Astrocyte (in vitro differentiated cells and primary cell): ENCODE measurements around the gene NPAS3. TPM values are rescaled to one million over a fixed set of nuclear protein-coding genes. Genes with fewer than 3 reads are reported as not detected.

ENCODE experiments used
- DNase-seq: peaks from one replicate; pipeline ENCODE4 v3.0.0-alpha.2; 2010; ENCODE audit warnings: low read depth
- FAIRE-seq: peaks from 2 replicates; lab custom pipeline; 2011; peaks lifted over from hg19 to GRCh38; lab: Jason Lieb, UNC
- H2AFZ ChIP-seq: 2 replicates; pipeline ENCODE4 v1.6.0; 2012; ENCODE audit warnings: low read depth, low read length, inconsistent platforms
- H3K27ac ChIP-seq: 2 replicates; pipeline ENCODE4 v1.5.1; 2011; ENCODE audit warnings: low read depth, low read length, inconsistent platforms
- H3K27me3 ChIP-seq: 2 replicates; pipeline ENCODE4 v1.6.0; 2011; ENCODE audit warnings: low read length, inconsistent platforms; ENCODE audit not compliant: insufficient read depth
- H3K36me3 ChIP-seq: 2 replicates; pipeline ENCODE4 v1.5.1; 2011; ENCODE audit warnings: low read length, inconsistent platforms; ENCODE audit not compliant: insufficient read depth
- H3K4me1 ChIP-seq: 2 replicates; pipeline ENCODE4 v1.5.1; 2011; ENCODE audit warnings: low read length, inconsistent platforms; ENCODE audit not compliant: insufficient read depth
- H3K4me2 ChIP-seq: 2 replicates; pipeline ENCODE4 v1.6.0; 2012; ENCODE audit warnings: low read length, inconsistent platforms
- H3K4me3 ChIP-seq: 2 replicates; pipeline ENCODE4 v1.5.1; 2011; ENCODE audit warnings: low read depth, mild to moderate bottlenecking, low read length, inconsistent platforms; ENCODE audit not compliant: insufficient read depth
- H3K79me2 ChIP-seq: 2 replicates; pipeline ENCODE4 v1.6.0; 2012; ENCODE audit warnings: mild to moderate bottlenecking, low read length, inconsistent platforms; ENCODE audit not compliant: insufficient read depth
- H3K9ac ChIP-seq: 2 replicates; pipeline ENCODE4 v1.6.0; 2012; ENCODE audit warnings: mild to moderate bottlenecking, low read length, inconsistent platforms
- H3K9me3 ChIP-seq: 2 replicates; pipeline ENCODE4 v1.5.1; 2012; ENCODE audit warnings: low read depth, mild to moderate bottlenecking, low read length, inconsistent platforms; ENCODE audit not compliant: insufficient read depth
- H4K20me1 ChIP-seq: 2 replicates; pipeline ENCODE4 v1.6.0; 2012; ENCODE audit warnings: low read length, inconsistent platforms; ENCODE audit not compliant: insufficient read depth
- H3K27ac Mint-ChIP-seq: one replicate; pipeline ENCODE4 v1.8.0; 2021; ENCODE audit warnings: mild to moderate bottlenecking, mixed read lengths; ENCODE audit not compliant: unreplicated experiment
- H3K27me3 Mint-ChIP-seq: one replicate; pipeline ENCODE4 v1.8.0; 2021; ENCODE audit warnings: low read depth, mixed read lengths; ENCODE audit not compliant: unreplicated experiment
- H3K36me3 Mint-ChIP-seq: one replicate; pipeline ENCODE4 v1.8.0; 2021; ENCODE audit warnings: low read depth, mixed read lengths; ENCODE audit not compliant: unreplicated experiment
- H3K4me1 Mint-ChIP-seq: one replicate; pipeline ENCODE4 v1.8.0; 2021; ENCODE audit warnings: low read depth, mixed read lengths; ENCODE audit not compliant: unreplicated experiment
- H3K4me3 Mint-ChIP-seq: one replicate; pipeline ENCODE4 v1.8.0; 2021; ENCODE audit warnings: mild to moderate bottlenecking, moderate library complexity, mixed read lengths; ENCODE audit not compliant: unreplicated experiment
- H3K9me3 Mint-ChIP-seq: one replicate; pipeline ENCODE4 v1.8.0; 2021; ENCODE audit warnings: mild to moderate bottlenecking, mixed read lengths; ENCODE audit not compliant: unreplicated experiment
- EZH2 ChIP-seq: IDR thresholded peaks from 2 replicates; pipeline ENCODE4 v1.6.1; 2012; ENCODE audit warnings: mild to moderate bottlenecking, low read length, inconsistent platforms; ENCODE audit not compliant: insufficient read depth
- total RNA-seq: library from RNA; stranded (reverse); gene quantifications from 2 replicates; pipeline ENCODE4 v1.2.1, GENCODE V29; 2021
- TF ChIP-seq, protein P1 (sequence below): IDR thresholded peaks from 2 replicates; pipeline ENCODE4 v1.5.1; 2011; ENCODE audit warnings: low read depth, mild to moderate bottlenecking, inconsistent platforms, low read length, moderate library complexity; ENCODE audit not compliant: insufficient read depth

The NPAS3 gene
- total RNA-seq, 1 donor from 2014 or later: 2.6 TPM

DNA sequence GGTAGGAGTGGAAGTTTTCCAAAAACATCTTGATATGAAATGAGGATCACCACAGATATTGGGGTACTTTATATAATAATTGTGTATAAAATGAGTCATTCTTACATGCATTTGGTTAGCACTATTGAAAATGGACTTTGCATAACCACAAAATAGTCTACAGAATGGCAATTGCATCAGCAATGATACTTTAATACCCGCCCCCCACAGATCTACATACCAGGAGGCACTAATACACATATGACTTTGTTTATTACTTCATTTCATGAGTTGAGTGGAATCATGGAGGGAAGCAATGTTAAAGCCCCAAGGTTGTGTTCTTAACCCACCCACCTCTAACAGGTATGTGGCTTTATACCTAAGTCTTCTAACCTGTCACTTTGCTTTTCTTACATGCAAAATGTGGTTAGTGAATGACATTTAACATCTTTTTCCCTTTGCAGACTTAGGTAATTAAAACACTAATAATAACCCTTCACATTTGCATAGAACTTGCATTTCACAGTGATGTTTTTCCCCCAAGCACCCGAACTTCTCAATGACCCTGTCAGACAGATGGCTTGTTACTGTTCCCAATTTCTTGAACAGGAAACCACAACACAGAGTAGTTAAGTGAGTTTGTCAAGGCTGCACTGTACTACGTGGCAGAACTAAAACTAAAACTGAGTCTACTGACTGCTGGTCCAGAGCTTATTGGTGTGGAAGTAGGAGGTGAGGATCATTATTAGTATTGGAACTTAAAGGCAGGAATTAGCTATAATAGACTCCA, 101.9 kb downstream of the NPAS3 start:
- no peak overlapping the region for H3K27ac ChIP-seq
- no peaks in the 10 kb centered on the region for H4K20me1 ChIP-seq
- no peaks in the 10 kb centered on the region for H3K36me3 ChIP-seq
- H3K9ac ChIP-seq: no peak overlapping the region
- H2AFZ ChIP-seq: no peak overlapping the region
- Mint-ChIP-seq H3K36me3 (no peaks in the 10 kb centered on the region), H3K9me3 (peaks cover 4% of the 10 kb centered on the region), H3K4me1 (no peaks in the 10 kb centered on the region), H3K27ac (no peak overlapping the region), H3K4me3 (no peak overlapping the region), H3K27me3 (no peaks in the 10 kb centered on the region)
- no peak for FAIRE-seq
- no peaks in the 10 kb centered on the region for H3K4me1 ChIP-seq
- H3K27me3 ChIP-seq: no peaks in the 10 kb centered on the region
- H3K79me2 ChIP-seq: no peaks in the 10 kb centered on the region
- TF ChIP-seq EZH2: no peak
- TF ChIP-seq, protein P1, sequence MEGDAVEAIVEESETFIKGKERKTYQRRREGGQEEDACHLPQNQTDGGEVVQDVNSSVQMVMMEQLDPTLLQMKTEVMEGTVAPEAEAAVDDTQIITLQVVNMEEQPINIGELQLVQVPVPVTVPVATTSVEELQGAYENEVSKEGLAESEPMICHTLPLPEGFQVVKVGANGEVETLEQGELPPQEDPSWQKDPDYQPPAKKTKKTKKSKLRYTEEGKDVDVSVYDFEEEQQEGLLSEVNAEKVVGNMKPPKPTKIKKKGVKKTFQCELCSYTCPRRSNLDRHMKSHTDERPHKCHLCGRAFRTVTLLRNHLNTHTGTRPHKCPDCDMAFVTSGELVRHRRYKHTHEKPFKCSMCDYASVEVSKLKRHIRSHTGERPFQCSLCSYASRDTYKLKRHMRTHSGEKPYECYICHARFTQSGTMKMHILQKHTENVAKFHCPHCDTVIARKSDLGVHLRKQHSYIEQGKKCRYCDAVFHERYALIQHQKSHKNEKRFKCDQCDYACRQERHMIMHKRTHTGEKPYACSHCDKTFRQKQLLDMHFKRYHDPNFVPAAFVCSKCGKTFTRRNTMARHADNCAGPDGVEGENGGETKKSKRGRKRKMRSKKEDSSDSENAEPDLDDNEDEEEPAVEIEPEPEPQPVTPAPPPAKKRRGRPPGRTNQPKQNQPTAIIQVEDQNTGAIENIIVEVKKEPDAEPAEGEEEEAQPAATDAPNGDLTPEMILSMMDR: no peak
- no peak overlapping the region for H3K4me2 ChIP-seq
- peak; percentile 33 for DNase-seq
- no peak overlapping the region for H3K4me3 ChIP-seq
- H3K9me3 ChIP-seq: peaks cover 3% of the 10 kb centered on the region

DNA sequence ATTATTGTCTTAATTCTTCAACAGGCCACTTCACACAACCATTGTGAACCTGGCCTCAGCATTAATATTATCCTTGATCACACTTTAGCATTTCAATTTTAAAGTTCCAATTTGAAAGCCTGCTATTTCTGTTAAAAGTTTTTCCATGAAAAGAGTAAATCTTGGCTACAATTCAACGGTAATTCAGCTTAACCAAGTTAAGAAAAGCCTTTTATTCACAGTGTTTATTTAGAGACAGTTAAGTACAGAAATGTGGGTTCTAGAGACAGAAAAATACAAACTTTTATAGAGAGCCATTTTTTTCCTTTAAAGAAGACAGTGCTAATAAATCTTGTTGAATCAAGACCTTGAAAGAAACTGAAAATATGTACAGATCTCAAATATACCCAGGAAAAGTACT, 103.9 kb downstream of the NPAS3 start:
- DNase-seq (no peak), FAIRE-seq (no peak)
- no peaks in the 10 kb centered on the region for H4K20me1 ChIP-seq
- no peaks in the 10 kb centered on the region for H3K36me3 ChIP-seq
- H3K27ac ChIP-seq: no peak overlapping the region
- Mint-ChIP-seq H3K9me3 (peaks cover 4% of the 10 kb centered on the region), H3K4me3 (no peak overlapping the region), H3K4me1 (no peaks in the 10 kb centered on the region), H3K36me3 (no peaks in the 10 kb centered on the region), H3K27me3 (no peaks in the 10 kb centered on the region), H3K27ac (no peak overlapping the region)
- peaks cover 3% of the 10 kb centered on the region for H3K9me3 ChIP-seq
- no peak overlapping the region for H2AFZ ChIP-seq
- no peak overlapping the region for H3K4me3 ChIP-seq
- TF ChIP-seq EZH2: no peak
- TF ChIP-seq, protein P1: no peak
- H3K27me3 ChIP-seq: no peaks in the 10 kb centered on the region
- no peak overlapping the region for H3K9ac ChIP-seq
- H3K4me1 ChIP-seq: no peaks in the 10 kb centered on the region
- no peaks in the 10 kb centered on the region for H3K79me2 ChIP-seq
- no peak overlapping the region for H3K4me2 ChIP-seq

DNA sequence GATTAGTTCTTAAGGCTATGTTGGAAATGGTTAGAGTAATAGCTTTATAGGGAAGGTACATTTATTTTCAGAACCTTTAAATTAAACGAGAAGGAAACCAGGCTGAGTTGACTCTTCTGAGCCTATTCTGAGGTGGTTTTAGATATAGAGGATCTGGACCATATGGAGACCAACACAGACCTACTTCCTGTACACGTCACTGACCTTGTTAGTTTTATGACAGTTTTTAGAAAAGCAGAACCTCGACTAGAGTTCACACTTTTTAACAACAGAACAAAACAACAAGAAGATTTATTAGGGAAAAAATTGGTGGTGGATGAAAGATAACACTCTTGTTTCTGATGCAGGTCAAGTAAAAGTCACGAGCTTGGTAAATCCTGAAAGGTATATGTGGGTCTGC, 107.1 kb downstream of the NPAS3 start:
- no peak for FAIRE-seq

More for the DNA sequence above, 107.1 kb downstream of the NPAS3 start:
- Mint-ChIP-seq H3K9me3 (peaks cover 4% of the 10 kb centered on the region), H3K27ac (no peak overlapping the region), H3K36me3 (no peaks in the 10 kb centered on the region), H3K4me1 (no peaks in the 10 kb centered on the region), H3K27me3 (no peaks in the 10 kb centered on the region), H3K4me3 (no peak overlapping the region)
- H3K9me3 ChIP-seq: peaks cover 3% of the 10 kb centered on the region
- no peaks in the 10 kb centered on the region for H3K4me1 ChIP-seq
- TF ChIP-seq EZH2: no peak
- TF ChIP-seq, protein P1: no peak
- H3K27me3 ChIP-seq: no peaks in the 10 kb centered on the region
- no peak overlapping the region for H2AFZ ChIP-seq
- no peak overlapping the region for H3K9ac ChIP-seq
- no peak overlapping the region for H3K27ac ChIP-seq
- no peaks in the 10 kb centered on the region for H3K36me3 ChIP-seq
- H3K79me2 ChIP-seq: no peaks in the 10 kb centered on the region
- no peak overlapping the region for H3K4me2 ChIP-seq
- no peaks in the 10 kb centered on the region for H4K20me1 ChIP-seq
- DNase-seq: no peak
- H3K4me3 ChIP-seq: no peak overlapping the region
